ENCODE data around the gene SIRT3.

DNA sequence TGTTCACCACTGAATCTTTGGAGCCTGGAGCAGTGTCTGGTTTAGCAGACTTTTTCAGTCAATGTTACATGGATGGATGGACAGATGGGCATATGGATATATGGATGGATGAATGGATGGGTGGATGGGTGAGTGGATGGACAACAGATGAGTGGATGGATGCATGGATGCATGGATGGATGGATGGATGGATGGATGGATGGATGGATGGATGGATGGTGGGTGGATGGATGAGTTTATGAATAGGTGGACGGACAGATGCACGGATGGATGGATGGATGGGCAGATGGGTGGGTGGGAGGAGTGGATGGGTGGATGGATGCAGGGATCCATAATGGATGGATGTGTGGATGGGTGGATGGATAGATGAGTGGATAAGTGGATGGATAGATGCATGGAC lies 19.7 kb upstream of the SIRT3 start:
- TF ChIP-seq, protein P1, sequence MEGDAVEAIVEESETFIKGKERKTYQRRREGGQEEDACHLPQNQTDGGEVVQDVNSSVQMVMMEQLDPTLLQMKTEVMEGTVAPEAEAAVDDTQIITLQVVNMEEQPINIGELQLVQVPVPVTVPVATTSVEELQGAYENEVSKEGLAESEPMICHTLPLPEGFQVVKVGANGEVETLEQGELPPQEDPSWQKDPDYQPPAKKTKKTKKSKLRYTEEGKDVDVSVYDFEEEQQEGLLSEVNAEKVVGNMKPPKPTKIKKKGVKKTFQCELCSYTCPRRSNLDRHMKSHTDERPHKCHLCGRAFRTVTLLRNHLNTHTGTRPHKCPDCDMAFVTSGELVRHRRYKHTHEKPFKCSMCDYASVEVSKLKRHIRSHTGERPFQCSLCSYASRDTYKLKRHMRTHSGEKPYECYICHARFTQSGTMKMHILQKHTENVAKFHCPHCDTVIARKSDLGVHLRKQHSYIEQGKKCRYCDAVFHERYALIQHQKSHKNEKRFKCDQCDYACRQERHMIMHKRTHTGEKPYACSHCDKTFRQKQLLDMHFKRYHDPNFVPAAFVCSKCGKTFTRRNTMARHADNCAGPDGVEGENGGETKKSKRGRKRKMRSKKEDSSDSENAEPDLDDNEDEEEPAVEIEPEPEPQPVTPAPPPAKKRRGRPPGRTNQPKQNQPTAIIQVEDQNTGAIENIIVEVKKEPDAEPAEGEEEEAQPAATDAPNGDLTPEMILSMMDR (IDR thresholded peaks at IDR 0.05), result no peak
- no peak for TF ChIP-seq POLR2A (IDR thresholded peaks at IDR 0.05)

All from heart left ventricle (tissue), 13 donors.